Astrocyte (in vitro differentiated cells and primary cell): ENCODE results near the gene LLPH.

ENCODE experiments used
- CTCF ChIP-seq: IDR thresholded peaks from 2 replicates; pipeline ENCODE4 v1.5.1; 2011; ENCODE audit warnings: low read depth, mild to moderate bottlenecking, inconsistent platforms, low read length, moderate library complexity; ENCODE audit not compliant: insufficient read depth
- EZH2 ChIP-seq: IDR thresholded peaks from 2 replicates; pipeline ENCODE4 v1.6.1; 2012; ENCODE audit warnings: mild to moderate bottlenecking, low read length, inconsistent platforms; ENCODE audit not compliant: insufficient read depth

GRCh38 chr12:66119870-66120241, 10.7 kb downstream of the LLPH start:
- TF ChIP-seq CTCF (no peak), EZH2 (no peak)
